ENCODE measurements around the gene ERC1.

The ERC1 gene

DNA sequence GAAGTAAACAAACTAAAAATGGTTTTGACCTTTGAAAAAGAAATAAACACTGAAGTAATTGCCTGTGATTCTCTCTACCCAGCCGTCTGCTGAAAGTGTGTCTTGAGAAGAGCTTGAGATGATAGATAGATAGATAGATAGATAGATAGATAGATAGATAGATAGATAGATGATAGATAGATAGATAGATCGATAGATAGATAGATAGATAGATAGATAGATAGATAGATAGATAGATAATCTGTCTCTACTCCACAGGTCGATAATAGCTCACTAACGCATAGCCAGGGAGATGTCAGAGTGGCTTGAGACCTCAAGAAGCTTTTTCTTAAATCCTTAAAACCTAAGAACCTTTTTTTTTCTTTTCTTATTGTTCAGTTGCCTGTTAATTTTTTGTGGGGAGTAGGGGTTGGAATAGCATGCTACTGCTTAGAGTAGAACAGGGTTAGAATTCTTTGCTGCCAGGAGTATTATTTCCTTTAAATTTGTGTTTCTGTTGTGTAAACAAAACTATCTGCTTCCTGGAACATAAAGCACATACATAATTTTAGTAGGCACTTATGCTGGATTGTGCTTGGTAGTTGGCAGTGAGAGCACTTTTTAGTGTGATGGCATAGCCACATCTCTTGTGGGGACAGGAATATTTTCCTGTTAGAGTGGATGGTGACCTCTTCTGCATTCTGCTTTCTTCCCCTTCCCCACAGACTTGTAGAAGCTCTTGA lies 433.8 kb downstream of the ERC1 start:
- in situ Hi-C loops (cut with MboI; ENCODE audit: low sequenced_read_pairs) = no loop called here

DNA sequence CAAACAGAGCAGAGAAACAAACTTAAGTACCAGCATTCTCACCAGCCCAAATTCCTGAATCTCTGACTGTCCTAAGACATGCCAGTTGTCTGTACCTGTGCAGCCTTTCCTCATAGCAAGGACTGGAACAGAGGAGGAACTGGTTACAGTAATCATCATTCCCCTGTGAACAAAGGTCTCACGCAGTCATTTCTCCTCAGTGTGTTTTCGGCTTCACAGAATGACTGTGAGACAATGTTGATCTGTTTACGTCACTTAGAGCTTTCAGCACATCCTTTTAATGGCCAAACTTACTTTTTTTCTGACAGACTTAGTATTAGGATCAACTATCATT lies 434.3 kb downstream of the ERC1 start:
- in situ Hi-C loops (cut with MboI; ENCODE audit: low sequenced_read_pairs) = no loop called here

DNA sequence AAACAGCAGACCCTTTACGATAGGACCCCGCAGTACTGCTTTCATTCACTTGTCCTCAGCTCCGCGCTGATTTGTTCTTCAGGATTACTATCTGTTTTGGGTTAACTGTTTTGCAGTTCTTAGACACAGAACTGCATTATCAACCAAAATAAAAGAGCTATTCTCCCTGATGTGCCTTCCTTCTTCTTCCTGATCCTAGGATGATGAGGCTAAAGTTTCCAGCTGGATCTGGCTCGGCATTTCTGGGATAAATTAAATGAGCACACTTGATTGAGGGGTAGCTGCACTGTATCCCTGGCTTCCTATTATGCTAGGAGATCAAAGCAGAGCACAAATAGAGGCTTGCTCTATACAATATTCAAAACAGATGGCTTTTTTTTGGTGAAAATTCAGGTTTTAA lies 437.6 kb downstream of the ERC1 start:
- in situ Hi-C loops (cut with MboI; ENCODE audit: low sequenced_read_pairs) = no loop called here

DNA sequence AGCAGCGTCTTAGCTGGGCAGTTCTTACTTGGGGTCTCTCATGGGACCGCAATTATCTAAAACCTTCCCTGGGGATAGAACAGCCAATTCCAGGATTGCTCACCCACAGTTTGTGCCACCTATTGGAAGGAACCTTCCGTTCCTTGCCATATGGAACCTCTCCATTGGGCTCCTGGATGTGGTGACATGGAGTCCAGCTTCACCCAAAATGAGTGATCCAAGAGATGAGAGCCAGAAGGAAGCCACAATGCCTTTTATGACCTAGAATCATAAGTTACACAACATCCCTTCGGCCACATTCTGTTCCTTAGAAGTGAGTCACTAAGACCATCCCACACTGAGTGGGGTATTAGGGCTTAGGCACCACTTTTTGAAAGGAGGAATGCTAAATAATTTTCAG lies 439.0 kb downstream of the ERC1 start:
- in situ Hi-C loops (cut with MboI; ENCODE audit: low sequenced_read_pairs) = no loop called here

DNA sequence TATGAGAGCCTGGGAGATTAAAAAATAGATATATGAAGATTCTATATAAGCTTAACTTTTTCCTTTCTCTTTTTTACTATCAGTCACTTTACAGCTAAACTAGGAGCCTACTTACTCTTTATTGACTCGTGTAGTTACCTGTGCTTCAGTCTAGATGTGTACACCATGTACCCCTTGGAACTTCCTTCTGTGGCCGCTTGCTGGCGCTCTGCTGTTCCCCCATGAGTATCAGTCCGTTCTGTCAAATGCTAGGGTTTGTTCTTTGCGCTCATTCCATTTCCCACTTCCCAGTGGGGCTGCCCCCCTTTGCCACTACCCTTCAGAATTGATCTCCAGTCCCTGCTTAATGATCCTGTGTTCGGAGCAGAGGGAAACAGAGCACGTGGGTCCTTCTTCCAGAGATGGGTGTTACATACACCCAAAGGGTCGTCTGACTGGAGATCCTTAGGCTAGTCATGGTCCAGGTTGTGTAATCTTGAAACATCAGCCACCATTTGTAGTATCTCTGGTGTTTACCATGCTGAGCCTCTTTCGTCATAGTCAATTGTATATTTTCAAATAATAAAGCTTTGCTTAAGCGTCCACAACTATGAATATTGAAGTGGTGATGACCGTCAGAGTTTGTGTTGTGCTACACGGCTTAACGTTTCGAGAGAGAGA lies 443.4 kb downstream of the ERC1 start:
- in situ Hi-C loops (cut with MboI; ENCODE audit: low sequenced_read_pairs) = no loop called here

DNA sequence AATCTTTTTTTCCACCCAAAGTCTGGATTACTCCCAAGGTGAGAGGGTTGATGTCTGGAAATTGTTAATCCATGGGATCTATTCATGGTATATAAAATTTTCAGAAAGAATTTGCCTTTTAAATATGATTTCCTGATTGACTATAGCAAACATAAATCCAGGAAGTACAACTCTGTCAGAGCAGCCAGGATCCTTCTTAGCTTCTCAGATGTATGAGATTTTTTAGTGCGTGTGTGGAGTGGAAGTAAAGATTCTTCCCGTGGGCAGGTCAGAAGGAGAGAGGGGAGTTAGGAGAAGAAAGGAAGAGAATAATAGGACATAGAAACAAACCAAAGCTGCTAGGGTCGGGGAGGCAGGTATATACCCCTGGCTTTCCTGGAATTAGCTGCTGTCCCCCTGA lies 444.0 kb downstream of the ERC1 start:
- in situ Hi-C loops (cut with MboI; ENCODE audit: low sequenced_read_pairs) = no loop called here

DNA sequence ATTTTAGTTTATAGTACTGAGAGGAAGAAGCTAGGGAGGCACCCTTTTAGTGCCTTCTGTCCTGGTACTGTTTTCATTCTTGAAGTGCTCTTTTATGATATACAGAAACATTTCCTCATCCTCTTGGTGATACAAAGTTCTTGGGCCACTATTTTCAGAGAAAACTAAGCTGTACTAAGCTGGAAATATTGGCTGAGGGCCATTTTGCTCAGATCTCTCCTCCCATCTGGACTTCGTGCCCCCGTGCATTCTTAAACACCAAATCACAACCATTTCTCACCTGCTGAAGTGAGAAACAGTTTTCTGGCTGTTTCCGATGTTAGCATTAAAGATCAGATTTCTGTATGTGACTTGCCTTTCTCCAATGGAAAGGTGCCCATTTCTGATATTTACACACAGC lies 444.4 kb downstream of the ERC1 start:
- in situ Hi-C loops (cut with MboI; ENCODE audit: low sequenced_read_pairs) = no loop called here

DNA sequence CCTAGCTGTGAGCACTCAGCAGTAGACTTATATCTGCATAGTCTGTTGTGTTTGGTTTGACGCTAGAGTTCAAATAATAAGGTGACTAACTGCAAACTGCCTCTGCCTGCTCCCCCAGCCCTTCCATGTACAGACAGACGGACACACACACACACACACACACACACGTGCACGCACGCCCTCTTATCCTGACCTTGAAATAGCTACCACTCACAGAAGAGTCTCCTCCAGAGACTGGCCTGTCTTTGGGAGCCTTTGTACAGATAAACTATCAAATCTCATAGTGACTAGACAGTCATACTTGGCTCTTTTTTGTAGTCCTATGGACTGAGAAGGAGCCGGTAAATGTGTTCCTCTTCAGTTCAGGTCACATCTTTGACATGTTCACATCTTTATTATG lies 445.0 kb downstream of the ERC1 start:
- in situ Hi-C loops (cut with MboI; ENCODE audit: low sequenced_read_pairs) = no loop called here

DNA sequence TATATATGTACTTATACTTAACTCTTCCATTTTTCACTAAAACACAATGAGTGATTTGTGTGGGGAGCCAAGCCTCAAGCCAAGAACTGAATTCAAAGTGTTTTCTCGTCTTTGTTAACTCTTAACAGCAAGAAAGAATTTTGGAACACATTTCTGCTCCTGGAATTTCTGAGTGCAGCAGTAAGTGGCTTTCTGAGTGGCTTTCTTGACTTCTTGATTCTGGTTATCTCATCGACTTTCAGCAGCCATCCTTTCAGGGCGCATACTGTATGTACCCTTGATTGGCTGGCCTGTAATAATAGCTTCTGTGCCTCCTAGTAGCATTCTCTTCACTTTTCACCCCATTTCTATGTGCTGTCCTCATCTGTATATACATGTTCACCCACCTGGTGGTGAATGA lies 446.0 kb downstream of the ERC1 start:
- in situ Hi-C loops (cut with MboI; ENCODE audit: low sequenced_read_pairs) = no loop called here

DNA sequence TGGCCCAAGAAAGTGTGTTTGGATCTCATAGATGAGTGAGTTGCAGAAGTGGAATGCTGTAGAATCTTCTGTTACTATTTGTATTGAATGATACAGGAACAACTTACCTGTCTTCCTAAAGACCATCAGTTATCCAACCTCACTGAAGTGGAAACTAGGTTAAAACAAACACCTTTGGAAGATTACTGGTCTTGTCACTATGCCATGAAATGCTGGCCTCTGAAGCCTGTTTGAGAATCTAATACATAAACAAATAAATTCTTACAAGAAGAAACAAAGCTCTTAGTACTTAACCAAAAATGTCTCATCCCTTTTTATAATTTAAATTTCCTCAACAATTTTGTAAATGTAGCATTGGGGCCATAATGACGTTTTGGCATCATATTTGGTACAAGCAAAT lies 448.2 kb downstream of the ERC1 start:
- in situ Hi-C loops (cut with MboI; ENCODE audit: low sequenced_read_pairs) = no loop called here

DNA sequence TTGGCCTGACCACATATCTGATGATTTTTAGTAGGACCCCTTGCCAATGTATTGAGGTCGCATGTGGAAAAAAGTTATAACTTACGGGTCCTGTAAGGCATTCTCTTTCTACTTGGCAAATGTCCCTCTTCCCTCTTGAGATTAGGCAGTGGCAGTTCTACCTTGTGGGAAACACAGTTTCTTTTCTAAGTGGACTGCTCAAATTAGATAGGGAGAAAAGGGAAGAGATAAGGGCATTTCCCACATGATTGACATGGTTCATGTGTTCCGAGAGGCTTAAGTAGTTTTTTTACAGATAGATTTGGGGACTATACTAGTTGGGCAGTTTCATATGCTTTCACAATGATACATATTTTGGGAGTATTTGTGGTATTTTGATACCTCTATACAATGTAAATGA lies 448.7 kb downstream of the ERC1 start:
- in situ Hi-C loops (cut with MboI; ENCODE audit: low sequenced_read_pairs) = no loop called here

DNA sequence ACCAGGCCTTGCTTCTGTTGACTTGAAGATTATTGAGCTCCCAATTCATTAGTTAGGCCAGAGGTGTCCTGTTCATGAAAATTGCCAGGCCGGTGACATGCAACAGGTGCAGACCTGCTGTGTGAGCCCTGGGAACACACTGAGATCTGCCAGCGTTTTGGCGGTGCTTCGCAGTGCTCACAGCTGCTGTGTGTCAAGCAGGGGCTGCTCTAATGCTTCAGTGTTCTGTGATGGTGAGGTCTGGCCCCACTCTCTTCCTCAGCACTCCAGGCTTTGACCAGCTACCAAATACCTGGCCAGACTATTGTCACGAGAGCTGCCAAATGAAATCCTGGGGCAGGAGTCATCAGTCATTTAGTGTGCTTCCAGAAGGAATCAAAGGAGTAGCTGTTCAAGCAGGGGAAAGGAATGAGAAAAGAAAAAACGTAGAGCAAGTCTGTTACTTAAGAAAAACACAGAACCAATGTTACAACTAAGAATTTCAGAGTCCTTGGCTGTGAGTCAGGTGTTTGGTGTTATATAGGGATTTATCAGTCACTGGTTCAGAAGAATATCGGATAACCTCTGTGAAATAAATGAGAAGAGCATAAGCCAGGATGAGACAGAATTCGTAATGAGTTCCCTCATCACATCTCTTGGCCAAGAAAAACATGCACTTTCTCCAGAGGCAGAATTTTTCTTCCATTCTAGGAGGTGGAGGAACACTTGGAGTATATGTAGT lies 452.6 kb downstream of the ERC1 start:
- in situ Hi-C loops (cut with MboI; ENCODE audit: low sequenced_read_pairs) = no loop called here

DNA sequence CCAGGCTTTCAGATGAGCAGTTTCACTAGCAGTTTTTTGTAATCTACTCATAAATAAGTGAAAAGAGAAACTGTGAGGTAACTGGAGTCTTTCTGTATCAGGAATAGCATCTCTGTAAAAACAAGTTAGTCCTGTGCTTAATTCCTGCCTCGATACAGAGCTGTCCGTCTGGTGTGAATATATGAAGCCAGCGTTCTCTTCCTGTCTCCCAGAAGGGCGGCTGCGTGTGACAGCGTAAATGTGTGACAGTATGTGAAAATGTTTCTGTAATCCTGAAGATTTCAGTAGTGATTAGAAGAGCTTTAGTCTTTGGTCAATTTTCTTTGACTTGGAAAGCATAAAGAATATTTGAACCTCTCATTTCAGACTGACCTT lies 453.1 kb downstream of the ERC1 start:
- in situ Hi-C loops (cut with MboI; ENCODE audit: low sequenced_read_pairs) = no loop called here

DNA sequence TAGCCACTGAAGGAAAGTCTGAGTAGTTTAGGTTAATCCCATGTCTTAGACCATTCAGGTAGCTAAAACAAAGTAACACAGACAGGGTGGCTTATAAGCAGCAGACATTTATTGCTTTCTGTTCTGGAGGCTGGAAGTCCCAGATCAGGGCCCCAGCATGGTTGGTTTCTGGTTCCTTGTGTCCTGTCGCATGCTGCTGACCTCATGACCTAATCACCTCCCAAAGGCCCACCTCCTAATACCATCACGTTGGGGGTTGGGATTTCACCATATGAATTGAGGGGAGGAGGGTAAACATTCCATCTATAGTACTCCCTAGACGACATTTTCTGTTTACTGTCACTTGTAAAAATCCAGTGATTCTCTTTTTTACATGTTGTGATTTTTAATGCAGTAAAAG lies 454.8 kb downstream of the ERC1 start:
- in situ Hi-C loops (cut with MboI; ENCODE audit: low sequenced_read_pairs) = no loop called here

DNA sequence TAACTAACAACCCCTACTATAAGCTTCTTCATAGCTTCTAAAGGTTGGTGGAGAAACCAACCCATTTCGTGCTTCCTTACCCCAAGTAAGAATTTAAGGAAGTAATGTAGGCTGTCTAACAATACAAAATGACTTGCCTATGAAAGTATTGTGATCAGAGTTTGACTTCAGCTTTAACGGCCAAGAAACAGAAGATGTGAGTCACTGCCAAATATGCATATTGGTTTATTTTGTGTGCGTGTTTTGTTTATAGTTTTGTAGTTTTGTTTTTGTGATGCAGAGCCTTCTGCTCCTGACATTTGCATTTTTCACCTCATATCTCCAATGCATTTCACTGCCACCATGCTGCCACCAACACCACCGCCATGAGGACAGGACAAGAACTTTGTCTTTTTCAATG lies 457.3 kb downstream of the ERC1 start:
- in situ Hi-C loops (cut with MboI; ENCODE audit: low sequenced_read_pairs) = no loop called here

DNA sequence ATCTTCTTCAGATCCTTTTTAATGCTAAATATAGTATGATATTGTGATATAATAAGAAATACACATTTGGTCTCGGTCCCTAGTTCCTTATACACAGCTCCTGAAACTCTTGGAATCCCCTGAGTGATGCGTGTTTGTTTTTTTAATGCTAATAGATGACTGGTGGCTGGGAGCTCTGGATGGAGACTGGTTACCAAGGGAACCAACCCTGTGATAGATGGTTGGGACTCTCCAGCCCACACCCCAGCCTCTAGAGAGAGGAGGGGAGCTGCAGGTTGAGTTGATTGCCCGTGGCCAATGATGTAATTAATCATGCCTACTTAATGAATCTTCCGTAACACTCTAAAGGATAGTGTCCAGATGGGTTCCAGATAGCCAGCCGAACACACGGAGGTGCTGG lies 462.8 kb downstream of the ERC1 start:
- in situ Hi-C loops (cut with MboI; ENCODE audit: low sequenced_read_pairs) = no loop called here

DNA sequence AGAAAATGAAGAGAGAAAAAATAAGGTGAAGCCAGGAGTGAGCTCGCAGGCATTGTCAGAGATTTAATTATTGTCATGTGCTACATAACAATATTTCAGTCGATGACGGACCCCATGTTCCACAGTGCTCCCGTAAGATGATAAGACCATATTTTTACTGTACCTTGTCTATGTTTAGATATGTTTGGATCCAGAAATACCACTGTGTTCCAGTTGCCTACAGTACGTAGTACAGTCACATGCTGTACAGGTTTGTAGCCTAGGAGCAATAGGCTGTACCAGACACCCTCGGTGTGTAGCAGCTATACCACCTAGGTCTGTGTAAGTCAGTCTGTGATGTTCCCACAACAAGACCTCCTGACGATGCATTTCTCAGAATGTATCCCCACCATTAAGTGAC lies 465.9 kb downstream of the ERC1 start:
- in situ Hi-C loops (cut with MboI; ENCODE audit: low sequenced_read_pairs) = no loop called here

DNA sequence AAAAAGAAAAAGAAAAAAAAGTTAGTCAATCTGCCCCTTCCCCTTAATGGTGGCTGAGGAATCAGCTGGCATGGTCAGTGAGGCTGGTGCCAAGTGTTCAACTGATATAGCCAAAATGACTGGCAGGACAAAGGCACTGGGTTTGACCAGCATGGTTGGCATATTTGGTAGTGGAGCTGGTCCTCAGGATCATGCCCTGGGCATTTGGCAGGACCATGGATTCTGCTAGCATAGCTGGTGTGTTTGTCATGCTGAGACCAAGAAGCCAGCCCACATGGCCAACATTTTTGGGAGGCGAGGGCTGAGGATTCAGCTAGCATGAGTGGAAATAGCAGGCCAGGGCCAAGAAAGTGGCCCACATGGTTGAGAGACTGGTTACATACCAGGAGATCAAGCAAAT lies 466.9 kb downstream of the ERC1 start:
- in situ Hi-C loops (cut with MboI; ENCODE audit: low sequenced_read_pairs) = no loop called here

DNA sequence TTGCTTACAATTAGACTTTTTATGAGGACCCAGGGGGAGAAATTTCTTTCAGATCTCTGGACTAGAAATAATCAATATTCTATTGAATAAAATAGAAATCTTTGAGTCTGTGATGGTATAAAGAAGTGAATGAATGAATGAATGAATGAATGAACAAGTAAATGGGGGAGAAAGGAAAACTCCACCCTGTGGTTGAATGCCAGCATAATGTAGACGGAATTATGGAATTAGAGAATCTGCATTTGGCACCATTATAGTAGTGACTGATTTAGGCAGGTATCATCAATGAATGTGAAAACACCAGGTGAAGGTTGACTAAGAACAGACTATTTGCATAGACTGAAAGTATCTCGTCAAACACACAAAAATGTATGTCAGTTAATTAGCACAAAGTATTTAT lies 468.3 kb downstream of the ERC1 start:
- in situ Hi-C loops (cut with MboI; ENCODE audit: low sequenced_read_pairs) = no loop called here

DNA sequence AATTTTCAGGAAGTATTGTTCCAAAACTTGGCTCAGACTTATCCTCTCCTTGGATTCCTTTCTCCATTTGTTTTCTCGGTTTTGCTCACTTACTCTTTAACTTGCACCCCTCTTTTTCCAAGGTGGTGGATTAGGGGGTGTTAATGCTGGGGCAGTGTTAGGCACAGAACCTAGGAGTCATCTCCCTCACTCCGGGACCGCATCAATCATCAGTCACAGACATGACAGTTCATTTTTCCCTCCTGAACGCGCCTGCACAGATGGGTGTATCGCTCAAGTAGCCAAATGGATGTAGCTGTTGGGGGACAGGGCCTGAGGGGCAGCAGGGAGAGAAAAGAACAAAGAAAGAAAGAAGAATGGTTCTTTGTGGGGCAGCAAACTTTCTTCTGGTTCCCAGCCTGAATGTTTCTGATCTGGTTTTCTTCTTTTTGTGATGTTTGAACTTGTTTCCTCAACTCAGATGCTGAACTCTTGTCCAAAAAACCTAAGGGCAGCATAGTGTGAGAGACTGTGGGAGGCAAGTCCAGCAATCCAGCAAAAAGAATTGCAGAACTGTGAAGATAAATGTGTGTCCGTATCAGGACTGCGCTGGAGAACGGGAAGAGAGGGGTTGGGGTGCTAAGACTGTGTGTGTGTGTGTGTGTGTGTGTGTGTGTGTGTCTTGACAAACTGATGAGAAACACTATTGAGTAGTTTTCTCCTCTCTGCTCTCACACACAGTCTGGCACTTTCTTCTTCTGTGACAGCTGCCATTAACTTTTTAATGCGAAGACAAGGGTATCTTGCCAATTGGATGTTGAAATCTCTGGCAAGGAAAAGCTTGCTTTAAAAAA lies 472.3 kb downstream of the ERC1 start:
- in situ Hi-C loops (cut with MboI; ENCODE audit: low sequenced_read_pairs) = no loop called here

DNA sequence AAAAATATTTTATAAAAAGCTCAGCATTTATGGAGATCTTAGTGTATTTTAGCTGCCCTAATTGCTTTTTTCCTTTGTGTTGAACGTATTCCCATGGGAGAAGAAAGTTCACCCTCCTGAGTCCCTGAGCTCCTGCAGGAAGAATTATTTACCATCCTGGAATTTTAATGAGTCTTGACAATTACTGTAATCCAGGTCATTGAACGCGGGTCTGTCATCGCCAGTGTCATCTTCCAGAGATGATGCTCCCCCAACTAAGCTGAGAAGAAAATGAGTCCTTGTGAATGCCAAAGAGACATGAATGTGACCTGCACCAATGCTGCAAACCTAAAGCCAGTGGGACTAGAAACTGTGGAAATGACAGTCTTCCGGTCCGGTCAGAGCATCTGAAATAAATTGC lies 473.9 kb downstream of the ERC1 start:
- in situ Hi-C loops (cut with MboI; ENCODE audit: low sequenced_read_pairs) = no loop called here

DNA sequence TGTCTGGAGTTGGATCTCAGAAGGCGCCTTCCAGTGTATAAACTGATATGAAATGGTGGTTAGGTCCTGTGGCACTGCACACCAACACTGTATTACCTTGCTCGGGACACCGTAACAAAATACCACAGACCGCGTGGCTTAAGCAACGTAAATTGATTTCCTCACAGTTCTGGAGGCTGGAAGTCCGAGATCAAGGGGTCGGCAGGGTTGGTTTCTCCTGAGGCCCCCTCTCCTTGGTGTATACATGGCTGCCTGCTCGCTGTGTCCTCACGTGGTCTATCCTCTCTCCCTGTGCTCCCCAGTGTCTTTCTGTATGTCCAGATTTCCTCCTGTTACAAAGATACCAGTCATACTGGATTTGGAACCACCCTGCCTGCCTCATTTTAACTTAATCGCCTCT lies 475.0 kb downstream of the ERC1 start:
- in situ Hi-C loops (cut with MboI; ENCODE audit: low sequenced_read_pairs) = no loop called here
